T-helper 9 cell (primary cell): ENCODE data around the gene ACOT7.
"Not testable (repeated sequence)": the region's sequence is repeated elsewhere in the genome, so short reads cannot be mapped to it uniquely, and the experiment has no call there.

ENCODE experiments used
- DNase-seq: peaks from one replicate; pipeline ENCODE4 v3.0.0-alpha.2; 2020
- total RNA-seq, 2 donors: gene quantifications; one replicate each; lab custom pipeline; 2026; lab: John Stamatoyannopoulos, UW

Gene ACOT7, protein sequence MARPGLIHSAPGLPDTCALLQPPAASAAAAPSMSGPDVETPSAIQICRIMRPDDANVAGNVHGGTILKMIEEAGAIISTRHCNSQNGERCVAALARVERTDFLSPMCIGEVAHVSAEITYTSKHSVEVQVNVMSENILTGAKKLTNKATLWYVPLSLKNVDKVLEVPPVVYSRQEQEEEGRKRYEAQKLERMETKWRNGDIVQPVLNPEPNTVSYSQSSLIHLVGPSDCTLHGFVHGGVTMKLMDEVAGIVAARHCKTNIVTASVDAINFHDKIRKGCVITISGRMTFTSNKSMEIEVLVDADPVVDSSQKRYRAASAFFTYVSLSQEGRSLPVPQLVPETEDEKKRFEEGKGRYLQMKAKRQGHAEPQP
- total RNA-seq = 7.2 to 8.4 reads per million in 2 donors

DNA sequence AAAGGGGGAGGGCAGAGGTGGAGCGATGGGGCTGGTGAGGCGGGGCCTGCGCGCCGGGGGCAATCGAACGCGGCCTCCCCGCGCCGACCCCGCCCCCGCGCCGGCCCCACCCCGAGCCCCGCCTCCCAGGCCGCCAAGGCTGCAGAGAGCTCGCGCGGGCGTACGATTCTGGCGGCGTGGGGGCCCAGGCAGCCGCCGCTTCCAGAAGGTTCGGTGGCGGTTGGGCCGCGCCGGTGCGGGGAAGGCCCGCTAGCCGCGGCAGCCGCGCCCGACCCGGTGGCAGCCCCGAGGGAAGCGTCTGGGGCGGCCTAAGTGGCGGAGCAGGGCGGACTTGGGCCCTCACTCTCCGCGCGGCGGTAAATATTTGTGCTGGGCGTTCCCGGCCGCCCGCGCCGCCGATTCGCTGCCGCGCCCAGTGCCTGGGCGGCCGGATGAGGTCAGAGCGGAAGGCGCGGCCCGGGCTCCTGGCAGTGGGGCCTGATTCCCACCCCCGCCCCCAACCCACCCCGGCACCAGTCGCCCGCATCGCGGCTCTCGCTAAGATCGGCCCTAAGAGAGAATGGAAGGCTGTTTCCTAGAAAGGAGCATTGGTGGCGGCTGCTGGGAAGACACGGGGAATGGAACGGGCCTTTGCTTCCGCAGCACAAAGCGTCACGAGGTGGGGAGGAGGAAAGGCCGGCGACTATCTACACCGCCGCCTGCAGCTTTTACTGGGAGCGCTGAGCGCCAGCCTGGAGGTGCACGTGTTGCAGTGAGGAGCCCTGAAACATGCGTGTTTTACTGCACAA, at the start of gene ACOT7:
TSS of gene ACOT7 (minus strand) at position 368 of the 788 bp plus-strand sequence. CDS start 368 bp downstream, outside the sequence.
- peak; percentile 90 for DNase-seq

DNA sequence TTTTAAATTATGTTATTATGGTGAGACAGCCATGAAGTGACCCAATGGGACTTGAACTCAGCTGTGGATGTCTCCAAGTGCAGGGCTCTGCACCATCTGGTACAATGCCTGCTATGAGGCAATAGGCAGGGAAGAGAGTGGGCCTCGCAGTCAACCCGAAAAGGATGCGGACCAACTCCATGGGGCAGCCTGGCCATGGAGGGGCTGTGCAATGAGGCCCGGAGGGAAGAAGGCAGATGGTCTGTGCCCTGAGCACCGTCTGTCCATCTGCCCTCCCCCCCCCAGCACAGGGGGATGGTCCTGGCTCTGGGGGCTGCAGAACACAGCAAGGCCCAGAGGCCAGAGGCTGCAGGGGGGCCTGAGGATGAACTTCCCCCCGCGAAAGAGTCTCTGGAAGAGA, 48.0 kb upstream of the ACOT7 start:
- DNase-seq = no peak

DNA sequence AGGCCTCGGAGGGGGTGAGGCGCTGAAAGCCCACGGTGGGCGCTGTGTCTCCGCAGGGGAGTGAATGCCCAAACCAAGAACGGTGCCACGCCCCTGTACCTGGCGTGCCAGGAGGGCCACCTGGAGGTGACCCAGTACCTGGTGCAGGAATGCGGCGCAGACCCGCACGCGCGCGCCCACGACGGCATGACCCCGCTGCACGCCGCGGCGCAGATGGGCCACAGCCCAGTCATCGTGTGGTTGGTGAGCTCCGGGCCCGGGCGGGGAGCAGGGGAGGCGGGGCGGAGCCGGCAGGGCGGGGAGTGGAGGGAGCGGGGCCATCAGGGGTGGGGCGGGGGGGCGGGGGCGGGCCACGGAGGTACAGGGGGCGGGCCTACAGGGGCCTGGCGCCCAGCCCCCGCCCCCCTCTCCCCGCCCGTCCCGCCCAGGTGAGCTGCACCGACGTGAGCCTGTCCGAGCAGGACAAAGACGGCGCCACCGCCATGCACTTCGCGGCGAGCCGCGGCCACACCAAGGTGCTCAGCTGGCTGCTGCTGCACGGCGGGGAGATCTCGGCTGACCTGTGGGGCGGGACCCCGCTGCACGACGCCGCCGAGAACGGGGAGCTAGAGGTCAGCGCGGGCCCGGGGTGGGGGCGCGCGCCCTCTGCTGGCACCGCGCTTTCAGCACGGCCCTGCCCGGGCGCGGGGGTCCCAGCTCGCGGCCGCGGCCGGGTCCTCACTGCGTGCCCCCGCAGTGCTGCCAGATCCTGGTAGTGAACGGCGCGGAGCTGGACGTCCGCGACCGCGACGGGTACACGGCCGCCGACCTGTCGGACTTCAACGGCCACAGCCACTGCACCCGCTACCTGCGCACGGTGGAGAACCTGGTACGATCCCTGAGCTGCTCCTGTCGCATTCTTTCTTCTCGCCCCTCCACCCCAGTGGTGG, 46.9 kb upstream of the ACOT7 start:
- peak; percentile 71 for DNase-seq

DNA sequence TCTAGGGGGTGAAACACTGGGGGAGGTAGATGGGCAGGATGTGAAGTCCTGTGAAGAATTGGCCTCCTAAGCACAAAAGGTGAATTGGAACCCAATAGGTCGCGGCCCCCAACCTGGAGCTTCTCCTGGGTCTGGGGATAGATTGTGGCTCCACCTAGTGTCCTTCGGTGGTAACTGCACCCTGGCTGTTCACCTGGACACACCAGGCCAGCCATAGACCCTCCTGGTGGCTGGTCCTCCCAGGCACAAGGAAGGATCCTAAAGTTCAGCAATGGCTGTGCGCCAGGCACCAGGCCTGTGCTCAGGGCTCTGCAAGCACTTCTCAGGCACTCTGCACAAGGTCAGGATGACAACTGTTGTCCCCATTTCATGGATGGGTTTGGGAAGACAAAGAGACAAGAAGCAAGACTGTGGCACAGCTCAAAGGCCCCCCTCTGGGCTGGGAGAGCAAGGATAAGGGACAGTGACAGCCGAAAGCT, 44.5 kb upstream of the ACOT7 start:
- DNase-seq = peak; percentile 63

DNA sequence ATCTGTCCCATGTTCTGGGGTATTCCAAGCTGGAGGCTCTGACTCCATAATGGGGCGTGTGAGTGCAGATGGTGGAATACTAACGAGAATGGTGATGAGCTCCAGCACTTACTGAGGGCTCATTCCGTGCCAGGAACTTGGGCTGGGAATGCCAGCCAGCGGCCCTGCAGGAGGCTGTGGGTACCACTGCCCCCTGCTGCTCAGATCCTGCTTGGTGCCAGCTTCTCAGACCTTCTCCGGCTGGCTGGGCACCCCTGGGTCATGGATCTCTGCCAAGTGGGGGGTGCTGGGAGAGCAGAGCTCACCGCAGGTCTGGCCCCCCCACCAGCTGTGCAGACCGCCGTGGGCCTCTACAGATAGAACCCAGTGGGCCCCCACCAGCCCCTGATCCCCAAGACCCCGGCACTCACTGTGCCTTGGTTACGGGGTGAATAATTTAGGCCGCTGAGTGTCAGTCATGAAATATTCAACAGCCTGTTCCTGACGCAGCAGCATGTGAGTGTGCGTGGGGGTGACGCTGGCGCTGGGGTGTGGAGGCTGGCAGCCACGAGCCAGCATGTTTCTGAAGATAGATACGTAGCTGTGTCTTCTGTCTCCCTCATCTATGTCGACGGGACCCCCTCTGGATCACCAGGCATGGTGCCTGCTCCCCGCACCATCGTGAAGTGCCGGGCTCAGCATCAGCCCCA, 43.6 kb upstream of the ACOT7 start:
- not testable (repeated sequence) for DNase-seq

DNA sequence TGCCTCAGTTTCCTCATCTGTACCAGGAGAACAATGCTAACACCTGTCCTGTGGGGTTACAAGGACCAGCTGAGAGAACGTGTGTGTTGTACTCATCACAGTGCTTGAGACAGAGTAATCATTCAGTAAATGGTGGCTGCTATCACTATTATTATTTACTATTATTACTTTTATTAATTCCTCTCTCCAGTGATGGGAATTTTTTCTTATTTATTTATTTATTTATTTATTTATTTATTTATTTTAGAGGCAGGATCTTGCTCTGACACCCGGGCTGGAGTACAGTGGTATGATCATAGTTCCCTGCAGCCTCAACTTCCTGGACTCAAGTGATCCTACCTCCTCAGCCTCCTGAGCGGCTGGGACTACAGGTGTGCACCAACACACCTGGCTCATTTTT, 42.7 kb upstream of the ACOT7 start:
- not testable (repeated sequence) for DNase-seq

DNA sequence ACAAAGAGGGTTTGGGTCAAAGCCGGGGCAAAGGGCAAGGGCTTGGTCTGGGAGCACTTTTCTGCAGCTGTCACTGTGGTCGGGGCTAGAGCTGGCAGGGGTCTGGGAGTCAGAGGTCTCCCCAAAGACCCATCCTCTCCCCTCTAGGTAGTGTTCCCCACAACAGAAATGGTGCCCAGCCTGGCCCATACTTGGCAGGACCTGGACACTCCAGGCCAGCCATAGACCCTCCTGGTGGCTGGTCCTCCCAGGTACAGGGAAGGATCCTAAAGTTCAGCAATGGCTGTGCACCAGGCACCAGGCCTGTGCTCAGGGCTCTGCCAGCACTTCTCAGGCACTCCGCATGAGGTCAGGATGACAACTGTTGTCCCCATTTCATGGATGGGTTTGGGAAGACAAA, 42.0 kb upstream of the ACOT7 start:
- no peak for DNase-seq

DNA sequence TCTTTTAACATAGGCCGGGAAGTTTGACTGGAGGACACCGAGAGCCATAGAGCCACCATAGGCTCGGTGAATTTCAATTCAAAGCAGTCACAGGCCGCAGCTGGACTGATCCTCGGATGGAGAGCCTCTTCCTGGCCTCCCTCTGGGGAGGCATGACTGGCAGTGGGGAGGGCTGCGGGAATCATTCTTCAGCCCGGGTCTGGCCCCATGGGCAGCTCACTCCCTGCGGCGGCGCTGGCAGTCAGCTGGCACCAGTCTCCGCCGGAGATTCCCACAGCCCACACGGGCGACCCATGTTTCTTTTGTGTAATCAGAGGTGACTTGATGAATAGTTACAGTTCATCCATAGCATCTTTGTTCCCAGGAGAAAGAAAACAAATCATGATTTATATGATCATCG, 41.6 kb upstream of the ACOT7 start:
- no peak for DNase-seq

DNA sequence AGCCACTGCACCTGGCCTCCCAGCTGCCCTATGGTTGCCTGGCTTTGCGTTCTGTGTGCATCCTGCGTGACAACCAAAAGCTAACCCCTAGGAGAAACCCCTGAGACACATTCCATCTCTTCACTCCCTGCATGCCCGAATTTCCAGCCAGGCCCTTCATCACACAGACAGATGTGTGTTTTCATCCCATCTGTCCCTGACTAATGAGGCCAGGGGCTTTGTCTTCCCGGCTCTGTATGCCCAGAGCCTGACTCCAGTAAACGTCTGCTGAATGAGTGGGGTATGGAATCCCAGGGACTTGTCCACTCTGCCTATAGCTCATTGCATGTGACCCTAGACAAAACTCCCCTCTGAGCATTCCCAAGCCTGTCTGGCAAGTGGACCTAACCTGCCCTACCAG, 40.6 kb upstream of the ACOT7 start:
- DNase-seq = no peak

DNA sequence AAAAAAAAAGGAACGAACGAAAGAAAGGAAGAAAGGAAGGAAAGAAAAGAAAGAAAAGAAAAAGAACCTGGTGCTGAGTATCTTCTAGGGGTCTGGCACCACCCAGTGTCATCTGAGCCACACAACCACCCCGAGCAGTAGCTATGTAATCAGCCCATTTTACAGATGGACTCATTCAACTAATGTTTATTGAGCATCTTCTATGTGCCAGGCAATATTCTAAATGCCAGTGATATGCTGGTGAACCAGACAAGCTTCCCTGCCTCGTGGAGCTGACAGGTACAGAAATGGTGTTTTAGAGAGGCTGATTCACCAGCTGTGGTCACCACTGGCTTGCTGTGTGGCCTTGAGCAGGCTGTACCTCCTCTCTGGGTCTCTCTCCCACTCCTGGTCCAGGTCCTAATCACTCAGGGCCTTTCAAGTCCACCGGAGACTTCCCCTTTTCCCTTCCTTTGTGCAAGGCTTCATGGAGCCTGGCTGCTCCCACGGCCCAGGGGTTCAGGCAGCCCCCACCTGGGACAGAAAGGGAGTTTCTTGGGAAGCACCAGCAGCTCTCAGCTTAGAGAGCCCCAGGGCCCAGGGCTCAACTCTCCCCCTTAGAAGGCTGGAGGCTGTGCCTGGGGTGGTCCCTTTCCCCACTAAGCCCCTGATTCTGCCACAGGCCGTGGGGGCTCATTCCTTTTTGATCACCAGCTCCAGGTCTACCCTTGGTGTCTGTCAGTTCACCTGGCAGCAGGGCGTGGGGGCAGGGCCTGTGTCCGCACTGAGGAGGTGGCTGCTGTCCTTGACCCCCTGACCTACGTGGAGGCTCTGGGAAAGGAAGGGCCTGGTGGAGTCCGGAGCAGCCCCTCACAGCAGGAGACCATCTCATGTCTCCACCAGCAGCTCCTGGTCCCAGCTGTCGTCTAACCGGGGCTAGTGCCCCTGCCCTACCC, 38.3 kb upstream of the ACOT7 start:
- DNase-seq = not testable (repeated sequence)

DNA sequence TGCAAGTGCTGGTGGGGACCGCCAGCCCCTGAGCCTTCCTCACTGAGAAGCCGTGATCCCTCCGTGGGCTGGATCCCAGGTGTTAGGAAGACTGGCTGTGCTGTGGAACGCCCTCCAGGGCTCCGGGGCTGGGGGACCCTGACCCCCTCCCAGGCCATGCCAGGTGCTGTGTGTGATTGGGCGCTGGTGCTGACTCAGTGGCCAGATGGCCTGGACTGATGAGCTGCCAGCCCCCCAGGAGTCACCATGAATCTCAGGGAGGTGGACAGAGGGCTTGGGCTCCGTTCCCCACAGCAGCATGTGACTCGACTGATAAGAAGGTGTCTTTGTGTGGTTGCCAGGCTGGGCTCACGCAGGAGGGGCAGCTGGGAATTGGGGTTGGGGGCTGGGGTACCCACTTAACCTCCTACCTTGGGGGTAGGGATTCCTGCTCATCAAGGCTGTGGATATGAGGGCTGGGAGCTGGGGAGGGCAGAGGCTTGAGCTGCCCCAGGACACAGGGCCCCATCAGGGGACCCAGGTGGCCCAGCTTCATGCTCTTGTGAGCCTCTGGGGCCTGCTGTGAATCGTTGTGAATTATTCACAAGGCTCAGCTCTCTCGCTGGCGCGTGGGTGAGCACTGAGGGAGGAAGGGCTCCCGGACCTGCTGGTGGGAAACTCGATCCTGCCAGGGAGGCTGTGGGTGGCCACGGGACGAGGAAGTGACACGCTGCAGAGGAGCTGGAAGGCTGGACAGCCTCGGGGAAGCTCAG, 36.3 kb upstream of the ACOT7 start:
- not testable (repeated sequence) for DNase-seq

DNA sequence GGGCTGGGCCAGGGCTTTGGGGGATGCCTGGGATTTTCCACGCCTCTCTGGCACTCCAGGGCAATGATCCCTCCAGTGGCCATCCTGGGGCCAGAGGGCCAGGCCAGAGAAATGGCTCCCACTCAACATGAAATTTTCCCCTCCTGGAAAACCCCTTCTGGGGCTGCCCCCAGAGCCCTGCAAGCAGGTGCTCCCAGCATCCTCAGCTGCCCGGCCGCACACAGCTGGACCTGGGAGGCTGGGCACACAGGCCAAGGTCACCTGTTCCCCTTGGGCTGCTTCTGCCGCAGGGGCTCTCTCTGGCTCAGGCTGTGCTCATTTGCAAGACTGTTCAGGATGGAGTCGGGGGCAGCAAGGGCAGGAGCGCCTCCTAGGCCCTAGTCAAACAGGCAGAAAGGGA, 34.9 kb upstream of the ACOT7 start:
- DNase-seq = not testable (repeated sequence)

DNA sequence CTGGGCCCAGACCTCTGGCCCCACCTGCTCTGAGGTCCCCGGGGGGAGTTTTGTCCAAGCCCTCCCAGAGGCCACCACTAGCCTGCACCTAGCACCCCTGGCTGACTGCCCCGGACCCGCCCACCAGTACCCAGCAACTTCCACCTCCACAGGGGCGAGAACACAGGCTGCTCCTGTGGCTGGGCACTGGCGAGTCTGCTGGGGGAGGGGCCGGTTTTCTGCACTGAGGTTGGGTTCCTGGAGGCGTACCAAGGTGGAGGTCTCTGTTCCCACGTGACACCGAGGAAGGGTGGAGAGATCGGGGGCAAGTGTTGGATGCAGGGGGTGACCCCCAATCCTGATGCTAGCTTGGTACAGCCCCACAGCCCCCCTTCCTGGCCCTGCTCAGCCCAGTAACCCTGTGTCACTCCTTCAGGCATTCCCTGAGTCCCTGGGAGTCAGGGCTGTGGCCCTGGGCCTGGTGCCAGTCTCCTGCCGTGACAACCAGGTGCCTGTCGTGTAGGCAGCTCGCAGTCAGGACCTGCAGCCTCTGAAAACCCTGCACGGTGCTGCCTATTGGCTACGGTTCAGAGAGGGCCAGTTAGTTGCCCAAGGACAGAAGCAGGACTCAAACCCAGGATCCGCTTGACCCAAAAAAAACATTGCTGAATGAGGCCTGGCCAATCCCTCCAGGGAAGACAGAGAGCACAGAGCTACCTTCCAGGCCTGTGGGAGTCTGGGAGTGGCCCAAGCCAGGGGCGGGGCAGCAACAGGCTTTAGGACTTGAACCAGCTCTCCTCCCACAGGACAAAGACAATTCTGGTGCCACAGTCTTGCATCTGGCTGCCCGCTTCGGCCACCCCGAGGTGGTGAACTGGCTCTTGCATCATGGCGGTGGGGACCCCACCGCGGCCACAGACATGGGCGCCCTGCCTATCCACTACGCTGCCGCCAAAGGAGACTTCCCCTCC, 34.1 kb upstream of the ACOT7 start:
- DNase-seq = no peak

DNA sequence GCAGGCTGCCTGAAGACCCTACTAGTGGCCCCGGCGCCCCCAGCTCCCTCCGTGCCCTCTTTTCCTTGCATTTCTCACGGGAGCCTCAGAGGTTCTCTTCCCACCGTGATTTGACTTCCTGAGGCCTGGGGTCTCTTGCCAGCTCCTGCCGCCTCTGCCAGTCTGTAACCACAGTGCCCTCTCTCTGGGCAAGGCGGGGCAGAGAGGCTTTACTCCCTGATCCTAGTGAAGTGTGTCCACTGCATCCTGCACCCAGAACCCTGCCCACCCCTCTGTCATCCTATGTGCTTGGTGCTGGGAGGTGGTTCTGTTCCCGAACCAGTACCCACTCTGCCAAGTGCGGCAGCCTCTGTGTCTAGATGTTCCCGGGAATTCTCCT, 33.4 kb upstream of the ACOT7 start:
- DNase-seq = no peak

DNA sequence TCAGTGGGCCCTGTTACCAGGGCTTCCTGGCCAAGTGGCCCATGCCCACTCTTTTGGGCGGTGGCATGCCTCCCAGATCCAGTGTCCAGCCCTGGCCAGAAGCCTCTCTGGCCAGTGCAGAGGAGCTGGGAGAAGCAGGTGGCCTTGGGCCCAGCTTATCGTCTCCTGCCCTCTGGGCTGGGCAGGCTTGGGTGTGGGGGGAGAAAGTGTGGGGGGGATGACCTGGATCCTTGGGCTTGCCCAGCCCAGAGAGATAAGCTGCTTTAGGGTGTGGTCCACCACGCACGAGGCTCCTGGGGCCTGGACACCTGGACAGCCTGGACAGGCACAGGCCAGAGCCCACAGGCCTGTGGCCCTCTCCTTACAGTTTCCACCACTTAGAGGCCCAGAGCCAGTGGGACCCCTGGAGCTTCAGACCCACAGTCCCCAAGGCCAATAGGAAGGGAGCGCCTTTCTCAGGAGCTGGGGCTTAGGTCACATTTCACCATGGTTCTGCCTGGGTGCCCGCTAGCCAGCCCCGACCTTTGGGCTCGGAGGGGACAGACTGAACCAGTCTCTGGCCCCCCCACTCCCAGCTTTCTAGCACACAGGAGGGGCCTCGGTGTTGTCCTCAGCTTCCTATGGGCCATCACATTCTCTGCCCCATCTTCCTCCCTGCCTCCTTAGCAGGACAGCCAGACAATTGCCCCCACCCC, 32.9 kb upstream of the ACOT7 start:
- no peak for DNase-seq

DNA sequence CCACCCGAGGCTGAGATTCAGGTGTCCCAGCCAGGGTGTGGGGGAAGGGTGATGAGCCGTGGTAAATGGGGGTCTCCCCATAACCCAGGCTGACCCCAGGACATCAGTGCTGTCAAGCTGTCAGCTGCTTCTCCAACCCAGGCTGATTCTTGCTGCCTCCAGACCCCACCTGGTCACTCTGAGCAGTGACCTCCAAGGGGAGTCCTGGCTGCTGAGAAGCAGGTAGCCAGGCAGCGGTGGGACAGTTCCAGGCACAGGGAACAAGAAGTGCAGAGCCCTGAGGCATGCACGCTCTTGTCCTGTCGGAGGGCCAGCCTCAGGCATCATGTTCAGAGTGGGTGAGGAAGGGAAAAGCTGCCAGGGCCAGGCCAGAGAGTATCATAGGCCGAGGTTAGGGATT, 32.1 kb upstream of the ACOT7 start:
- DNase-seq = no peak

DNA sequence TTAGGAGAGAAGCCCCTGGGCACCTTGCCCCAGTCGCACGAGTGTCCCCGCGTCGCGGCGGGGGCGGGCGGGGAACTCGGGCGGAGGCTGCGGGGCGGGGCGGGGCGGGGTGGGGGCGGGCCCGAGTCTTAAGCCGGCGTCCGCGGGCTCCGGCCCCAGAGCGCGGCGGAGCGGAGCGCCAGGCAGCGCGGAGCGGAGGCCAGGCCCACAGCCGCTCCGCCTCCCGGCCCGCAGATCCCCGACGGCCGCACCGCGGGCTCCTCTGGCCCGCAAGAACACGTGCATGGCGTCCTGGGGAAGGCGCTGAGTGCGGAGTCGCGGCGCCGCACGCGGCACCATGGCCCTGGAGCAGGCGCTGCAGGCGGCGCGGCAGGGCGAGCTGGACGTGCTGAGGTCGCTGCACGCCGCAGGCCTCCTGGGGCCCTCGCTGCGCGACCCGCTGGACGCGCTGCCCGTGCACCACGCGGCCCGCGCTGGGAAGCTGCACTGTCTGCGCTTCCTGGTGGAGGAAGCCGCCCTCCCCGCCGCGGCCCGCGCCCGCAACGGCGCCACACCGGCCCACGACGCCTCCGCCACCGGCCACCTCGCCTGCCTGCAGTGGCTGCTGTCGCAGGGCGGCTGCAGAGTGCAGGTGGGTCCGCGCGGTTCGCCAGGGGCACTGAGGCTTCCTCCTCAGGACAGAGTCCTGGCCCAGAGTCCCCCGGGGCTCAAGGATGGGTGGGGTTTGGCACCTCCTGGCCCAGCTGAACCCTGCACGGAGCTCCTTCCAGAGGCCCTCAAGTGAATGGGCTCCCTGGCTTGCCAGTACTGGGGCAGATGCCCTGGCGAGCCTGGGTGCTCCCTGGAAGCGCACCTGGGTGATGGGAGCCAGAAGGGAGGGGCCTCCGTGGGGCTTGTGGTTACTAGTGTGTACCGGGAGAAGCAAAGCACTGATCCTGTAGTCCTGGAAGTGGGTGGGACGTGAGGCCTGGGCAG, 31.3 kb upstream of the ACOT7 start, which contains the start of gene ESPN:
TSS of gene ESPN (plus strand) at position 158 of the 975 bp plus-strand sequence. CDS start at position 338, 180 bp downstream.
- DNase-seq = no peak
